ENCODE data around the gene KANK4. TPM values are rescaled to one million over a fixed set of nuclear protein-coding genes. Genes with fewer than 3 reads are reported as not detected.

The KANK4 gene
- total RNA-seq, 2 experiments from 2014 or later = not detected

- intact Hi-C loops (cut with micrococcal nuclease) = no loop called here
- no peak for TF ChIP-seq CTCF (IDR thresholded peaks at IDR 0.05)
- Mint-ChIP-seq H3K4me1 (ENCODE audit: low read depth) (peaks cover 8% of the 10 kb centered on the region), H3K9me3 (peaks cover 14% of the 10 kb centered on the region), H3K4me3 (no peak overlapping the region), H3K27ac (no peak overlapping the region), H3K27me3 (peaks cover 4% of the 10 kb centered on the region), H3K36me3 (ENCODE audit: low read depth) (peaks cover 2% of the 10 kb centered on the region)
- ChIA-PET POLR2A (no interaction called here), CTCF (no interaction called here)
- DNase-seq (no peak), ATAC-seq (no peak)
These were observed 110.3 kb downstream of the KANK4 start for GRCh38 chr1:62208970-62209369.

DNA sequence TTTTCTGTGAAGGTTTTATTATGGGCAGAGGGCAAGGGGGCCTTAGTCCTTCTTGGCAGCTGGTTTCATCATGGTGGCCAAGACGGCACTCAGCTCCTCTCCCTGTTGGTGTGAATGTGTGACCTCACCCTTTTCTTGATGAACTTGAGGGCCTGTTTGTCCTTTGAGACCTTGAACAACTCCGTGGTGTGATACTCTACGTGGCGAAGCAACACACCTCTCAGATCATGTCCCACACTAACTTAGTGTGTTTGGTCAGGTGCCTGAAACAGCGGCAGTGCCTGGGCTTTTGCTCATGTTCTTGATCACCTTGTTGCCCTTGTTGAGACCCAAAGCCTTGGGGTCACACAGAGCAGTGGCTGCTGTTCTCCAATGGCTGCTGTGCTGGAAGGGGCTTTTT, 111.1 kb downstream of the KANK4 start:
- Mint-ChIP-seq H3K27me3 (peaks cover 4% of the 10 kb centered on the region), H3K27ac (no peak overlapping the region), H3K4me3 (no peak overlapping the region), H3K4me1 (ENCODE audit: low read depth) (peaks cover 8% of the 10 kb centered on the region), H3K36me3 (ENCODE audit: low read depth) (peaks cover 2% of the 10 kb centered on the region), H3K9me3 (peaks cover 14% of the 10 kb centered on the region)
- ATAC-seq (no peak), DNase-seq (no peak)
- TF ChIP-seq CTCF (IDR thresholded peaks at IDR 0.05) = no peak
- intact Hi-C loops (cut with micrococcal nuclease) = no loop called here
- ChIA-PET POLR2A (no interaction called here), CTCF (no interaction called here)

DNA sequence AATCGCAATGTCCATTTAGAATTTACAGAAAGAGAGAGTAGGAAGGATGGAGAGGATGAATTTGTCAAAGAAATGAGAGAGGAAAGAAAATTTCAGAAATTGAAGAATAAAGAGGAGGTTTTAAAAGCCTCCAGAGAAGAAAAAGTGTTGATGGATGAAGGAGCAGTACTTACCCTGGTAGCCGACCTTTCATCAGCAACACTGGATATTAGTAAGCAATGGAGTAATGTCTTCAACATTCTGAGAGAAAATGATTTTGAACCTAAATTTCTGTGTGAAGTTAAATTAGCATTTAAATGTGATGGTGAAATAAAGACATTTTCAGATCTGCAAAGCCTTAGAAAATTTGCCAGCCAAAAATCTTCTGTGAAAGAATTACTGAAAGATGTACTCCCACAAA, 112.0 kb downstream of the KANK4 start:
- no peak for TF ChIP-seq CTCF (IDR thresholded peaks at IDR 0.05)

GRCh38 chr1:62198781-62199125, 120.5 kb downstream of the KANK4 start:
- no peaks in the 10 kb centered on the region for H3K36me3 Mint-ChIP-seq (ENCODE audit: low read depth)
- H3K4me1 Mint-ChIP-seq (ENCODE audit: low read depth) = peaks cover 4% of the 10 kb centered on the region
- CTCF ChIA-PET = interaction anchor here (0.7 kb wide), 1 partner anchor 1241 kb away, joined by 3 read pairs; no protein-coding TSS in a partner anchor
- TF ChIP-seq CTCF (IDR thresholded peaks at IDR 0.05) = no peak
- H3K27me3 Mint-ChIP-seq = peaks cover 19% of the 10 kb centered on the region
- no peak overlapping the region for H3K27ac Mint-ChIP-seq
- ATAC-seq (no peak), DNase-seq (no peak)
- intact Hi-C loops (cut with micrococcal nuclease) = no loop called here
- no peak overlapping the region for H3K4me3 Mint-ChIP-seq
- H3K9me3 Mint-ChIP-seq = no peaks in the 10 kb centered on the region
- POLR2A ChIA-PET = no interaction called here

More for the DNA sequence above, 112.0 kb downstream of the KANK4 start:
- ATAC-seq (no peak), DNase-seq (no peak)
- intact Hi-C loops (cut with micrococcal nuclease) = no loop called here
- H3K4me1 Mint-ChIP-seq (ENCODE audit: low read depth) = peaks cover 8% of the 10 kb centered on the region
- ChIA-PET CTCF (no interaction called here), POLR2A (no interaction called here)
- H3K27ac Mint-ChIP-seq = no peak overlapping the region
- H3K9me3 Mint-ChIP-seq = peaks cover 14% of the 10 kb centered on the region
- peaks cover 2% of the 10 kb centered on the region for H3K36me3 Mint-ChIP-seq (ENCODE audit: low read depth)
- peaks cover 4% of the 10 kb centered on the region for H3K27me3 Mint-ChIP-seq
- no peak overlapping the region for H3K4me3 Mint-ChIP-seq

GRCh38 chr1:62198069-62198780, 121.0 kb downstream of the KANK4 start:
- no peak for TF ChIP-seq CTCF (IDR thresholded peaks at IDR 0.05)
- intact Hi-C loops (cut with micrococcal nuclease) = no loop called here
- Mint-ChIP-seq H3K4me3 (no peak overlapping the region), H3K36me3 (ENCODE audit: low read depth) (no peaks in the 10 kb centered on the region), H3K27me3 (peaks cover 22% of the 10 kb centered on the region), H3K4me1 (ENCODE audit: low read depth) (peaks cover 4% of the 10 kb centered on the region), H3K27ac (no peak overlapping the region), H3K9me3 (no peaks in the 10 kb centered on the region)
- no peak for DNase-seq
- POLR2A ChIA-PET = interaction anchor here (0.7 kb wide), 1 partner anchor 239 kb away, joined by 3 read pairs; the partner anchor contains the start of gene USP1
- CTCF ChIA-PET = interaction anchor here (0.7 to 1.7 kb wide), 3 partner anchors 22 to 1240 kb away, joined by 3 to 6 read pairs (median 3); no protein-coding TSS in a partner anchor
- ATAC-seq = no peak
